Peyer's patch (tissue), 4 donors: ENCODE results near the gene ARMC2.

Source experiments
- CTCF ChIP-seq, 6 experiments: fragments of 450-650 bp in 4 of 6; fragments of 200-600 bp in 2 of 6; sonication (generic) in 1 of 6; IDR thresholded peaks; one replicate each; pipeline ENCODE4 v1.5.1; 2017 to 2019; ENCODE audit warnings: antibody characterized with exemption in 6 of 6, mild to moderate bottlenecking in 3 of 6, moderate library complexity in 1 of 6
- POLR2A ChIP-seq, 2 donors: fragments of 450-650 bp; IDR thresholded peaks; one replicate each; pipeline ENCODE4 v1.5.1; 2017; ENCODE audit warnings: antibody characterized with exemption in 2 of 2, mild to moderate bottlenecking in 2 of 2, moderate library complexity in 2 of 2

GRCh38 chr6:108927927-108928326 lies 79.7 kb downstream of the ARMC2 start:
- TF ChIP-seq CTCF (IDR thresholded peaks at IDR 0.05): no peak
- TF ChIP-seq POLR2A (IDR thresholded peaks at IDR 0.05): no peak
